PC-3 (cell line): ENCODE measurements around the gene AK8. TPM values are rescaled to one million over a fixed set of nuclear protein-coding genes. Genes with fewer than 3 reads are reported as not detected.

ENCODE experiments used
- ATAC-seq: fragments of 200-7000 bp; cut with Tn5 transposase; 2 replicates; pipeline ENCODE4 v1.9.1; 2020; ENCODE audit warnings: mild to moderate bottlenecking, moderate library complexity
- BruUV-seq: library from RNA; stranded (reverse); fragments of 400-500 nt; replicated peaks from 2 replicates; lab custom pipeline; 2021; lab: Mats Ljungman, UMichigan
- CTCF ChIA-PET: fragments of 300-600 bp; sonication (Branson Sonifier 250); formaldehyde crosslinking; loops from one replicate; lab custom pipeline; 2022; ENCODE audit warnings: antibody characterized with exemption; lab: Charles Lee
- POLR2A ChIA-PET: fragments of 300-600 bp; sonication (Branson Sonifier 250); formaldehyde crosslinking; loops from one replicate; lab custom pipeline; 2022; ENCODE audit warnings: antibody characterized with exemption; ENCODE audit not compliant: unreplicated experiment; lab: Charles Lee
- DNase-seq: peaks from one replicate; pipeline ENCODE4 v3.0.0-alpha.2; 2015
- H2AFZ ChIP-seq: fragments of 300-600 bp; sonication (generic); 2 replicates; pipeline ENCODE4 v1.6.0; 2016; ENCODE audit warnings: antibody characterized with exemption, low read length
- H3F3A ChIP-seq: fragments of 300-600 bp; sonication (generic); one replicate; pipeline ENCODE4 v1.6.0; 2017; ENCODE audit warnings: antibody characterized with exemption, low read length, control low read depth, mild to moderate bottlenecking; ENCODE audit not compliant: unreplicated experiment
- H3K27ac ChIP-seq: fragments of 300-600 bp; sonication (generic); 2 replicates; pipeline ENCODE4 v1.5.1; 2016; ENCODE audit warnings: mild to moderate bottlenecking, low read length
- H3K27me3 ChIP-seq: fragments of 300-600 bp; sonication (generic); 2 replicates; pipeline ENCODE4 v1.6.1; 2016; ENCODE audit warnings: low read length, mixed read lengths
- H3K36me3 ChIP-seq: fragments of 300-600 bp; sonication (generic); 2 replicates; pipeline ENCODE4 v1.6.1; 2016; ENCODE audit warnings: low read depth, mixed run types, low read length, mixed read lengths
- H3K4me1 ChIP-seq: fragments of 300-600 bp; sonication (generic); 2 replicates; pipeline ENCODE4 v1.5.1; 2016; ENCODE audit warnings: low read length; ENCODE audit not compliant: insufficient read depth
- H3K4me2 ChIP-seq: fragments of 300-600 bp; sonication (generic); 2 replicates; pipeline ENCODE4 v1.6.0; 2016; ENCODE audit warnings: low read length
- H3K4me3 ChIP-seq: fragments of 300-600 bp; sonication (generic); 2 replicates; pipeline ENCODE4 v1.5.1; 2016; ENCODE audit warnings: mild to moderate bottlenecking, low read length, mixed read lengths
- H3K79me2 ChIP-seq: fragments of 300-600 bp; sonication (generic); 2 replicates; pipeline ENCODE4 v1.6.1; 2017; ENCODE audit warnings: low read length, mixed read lengths
- H3K9ac ChIP-seq: fragments of 300-600 bp; sonication (generic); 2 replicates; pipeline ENCODE4 v1.6.0; 2016; ENCODE audit warnings: mild to moderate bottlenecking, low read length
- H3K9me2 ChIP-seq: fragments of 300-600 bp; sonication (generic); replicated peaks from 2 replicates; pipeline ENCODE4 v1.6.1; 2016; ENCODE audit warnings: mixed run types, low read length, mixed read lengths
- H3K9me3 ChIP-seq: fragments of 300-600 bp; sonication (generic); 2 replicates; pipeline ENCODE4 v1.6.1; 2016; ENCODE audit warnings: low read length, mixed read lengths
- H4K20me1 ChIP-seq: fragments of 300-600 bp; sonication (generic); 2 replicates; pipeline ENCODE4 v1.6.1; 2016; ENCODE audit warnings: low read length, mixed read lengths
- CTCF ChIP-seq: fragments of 300-600 bp; sonication (generic); conservative IDR thresholded peaks from 2 replicates; pipeline ENCODE4 v1.5.1; 2017; ENCODE audit warnings: antibody characterized with exemption, low read depth, mild to moderate bottlenecking, low read length
- EZH2 ChIP-seq: fragments of 300-600 bp; sonication (generic); IDR thresholded peaks from one replicate; pipeline ENCODE4 v1.6.1; 2017; ENCODE audit warnings: antibody characterized with exemption, mild to moderate bottlenecking, low read length; ENCODE audit not compliant: unreplicated experiment
- EZH2phosphoT487 ChIP-seq: fragments of 300-600 bp; sonication (generic); IDR thresholded peaks from 2 replicates; pipeline ENCODE4 v1.6.1; 2018; ENCODE audit warnings: mild to moderate bottlenecking, antibody characterized with exemption, low read length, borderline replicate concordance
- intact Hi-C: fragments of 100-400 bp; cut with micrococcal nuclease; formaldehyde crosslinking; loops from 2 replicates; pipeline ENCODE4 v1.9.0; 2023
- total RNA-seq: library from RNA; depleted of rRNA; stranded (reverse); fragments of >200 nt; gene quantifications from 2 replicates; pipeline ENCODE4 v1.2.3, GENCODE V29; 2014

Gene AK8
- total RNA-seq, 1 experiment from 2014 or later = 0.55 TPM

GRCh38 chr9:132875159-132875558 is 2.9 kb downstream of the AK8 start:
- Histone ChIP-seq H3K4me1 (peaks cover 4% of the 10 kb centered on the region; the same call in 1 of the 2 replicates), H3K79me2 (no peaks in the 10 kb centered on the region), H4K20me1 (no peaks in the 10 kb centered on the region), H3K9me2 (no peaks in the 10 kb centered on the region), H2AFZ (no peak overlapping the region), H3K4me3 (no peak overlapping the region), H3K27ac (no peak overlapping the region), H3K4me2 (no peak overlapping the region), H3K36me3 (no peaks in the 10 kb centered on the region), H3K9me3 (no peaks in the 10 kb centered on the region), H3K9ac (no peak overlapping the region), H3F3A (no peaks in the 10 kb centered on the region), H3K27me3 (no peaks in the 10 kb centered on the region)
- TF ChIP-seq EZH2phosphoT487 (no peak), EZH2 (no peak), CTCF (no peak)
- no TSS peak for BruUV-seq
- POLR2A ChIA-PET = no interaction called here
- intact Hi-C loops = no loop called here
- DNase-seq = no peak
- CTCF ChIA-PET = no interaction called here
- no peak for ATAC-seq

GRCh38 chr9:132873403-132873802 is 4.7 kb downstream of the AK8 start:
- TF ChIP-seq EZH2phosphoT487 = no peak
- Histone ChIP-seq H3K4me2 (no peak overlapping the region), H2AFZ (no peak overlapping the region), H3K9me3 (no peaks in the 10 kb centered on the region), H3K27ac (no peak overlapping the region), H3K79me2 (no peaks in the 10 kb centered on the region), H3K9me2 (no peaks in the 10 kb centered on the region), H4K20me1 (no peaks in the 10 kb centered on the region), H3F3A (no peaks in the 10 kb centered on the region), H3K4me1 (no peaks in the 10 kb centered on the region), H3K36me3 (no peaks in the 10 kb centered on the region), H3K27me3 (no peaks in the 10 kb centered on the region), H3K4me3 (no peak overlapping the region), H3K9ac (no peak overlapping the region)
- ATAC-seq (no peak), DNase-seq (no peak)
- intact Hi-C loops = no loop called here
- ChIA-PET CTCF (no interaction called here), POLR2A (no interaction called here)
- BruUV-seq = no TSS peak

GRCh38 chr9:132869266-132869665 is 8.8 kb downstream of the AK8 start:
- H3K27ac ChIP-seq = no peak overlapping the region
- no TSS peak for BruUV-seq
- DNase-seq = no peak
- no peaks in the 10 kb centered on the region for H3K27me3 ChIP-seq
- H3K4me1 ChIP-seq = no peaks in the 10 kb centered on the region
- no peaks in the 10 kb centered on the region for H3K9me2 ChIP-seq
- TF ChIP-seq EZH2phosphoT487 = no peak
- no peak for TF ChIP-seq EZH2
- TF ChIP-seq CTCF = no peak
- H2AFZ ChIP-seq = no peak overlapping the region
- intact Hi-C loops = no loop called here
- no peaks in the 10 kb centered on the region for H3F3A ChIP-seq
- H4K20me1 ChIP-seq = no peaks in the 10 kb centered on the region
- H3K9ac ChIP-seq = no peak overlapping the region
- POLR2A ChIA-PET = no interaction called here
- no peaks in the 10 kb centered on the region for H3K9me3 ChIP-seq
- H3K4me2 ChIP-seq = no peak overlapping the region
- H3K4me3 ChIP-seq = no peak overlapping the region
- no peak for ATAC-seq
- CTCF ChIA-PET = no interaction called here
- no peaks in the 10 kb centered on the region for H3K79me2 ChIP-seq
- H3K36me3 ChIP-seq = no peaks in the 10 kb centered on the region
